Lung microvascular endothelial cell (primary cell): ENCODE data around the gene CACNA1I. TPM values are rescaled to one million over a fixed set of nuclear protein-coding genes. Genes with fewer than 3 reads are reported as not detected.

Source experiments
- DNase-seq, 2 donors: peaks; one replicate each; pipeline versions ENCODE4 v3.0.0 to v3.0.0-alpha.2; 2010; ENCODE audit warnings: low read depth in 2 of 2
- total RNA-seq: library from RNA; depleted of rRNA; stranded (reverse); fragments of >200 nt; gene quantifications from 2 replicates; pipeline ENCODE4 v1.2.1, GENCODE V29; 2014

CACNA1I gene
- total RNA-seq, 1 donor from 2014 or later, result not detected

DNA sequence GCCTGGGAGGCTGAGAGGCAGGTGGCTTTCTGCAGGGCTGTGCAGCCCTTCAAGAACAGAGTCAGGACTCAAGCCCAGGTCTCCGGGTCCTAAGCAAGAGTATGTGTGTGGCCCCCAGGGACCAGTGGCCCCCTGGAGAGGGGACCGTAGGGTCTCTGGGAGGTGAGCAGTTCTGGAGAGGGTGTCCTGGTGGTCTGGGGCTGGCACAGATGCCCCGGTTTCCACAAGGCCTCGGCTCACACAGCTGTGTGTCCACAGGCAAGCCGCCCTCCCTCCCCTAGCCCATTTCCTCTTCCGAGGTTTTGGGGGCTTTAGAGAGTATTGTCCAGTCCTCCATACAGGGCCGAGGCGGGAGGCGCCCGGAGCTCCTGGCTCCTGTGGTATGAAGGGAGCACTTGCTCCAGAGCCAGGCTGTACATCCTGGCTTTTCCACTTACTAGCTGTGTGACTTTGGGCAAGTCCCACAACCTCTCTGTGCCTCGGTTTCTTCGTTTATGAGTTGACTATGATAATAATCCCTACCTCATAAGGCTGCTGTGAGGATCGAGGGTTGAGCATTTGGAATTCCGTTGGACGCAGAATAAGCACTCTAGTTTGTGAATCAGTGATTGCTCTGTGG, 34.6 kb upstream of the CACNA1I start:
- no peak for DNase-seq

DNA sequence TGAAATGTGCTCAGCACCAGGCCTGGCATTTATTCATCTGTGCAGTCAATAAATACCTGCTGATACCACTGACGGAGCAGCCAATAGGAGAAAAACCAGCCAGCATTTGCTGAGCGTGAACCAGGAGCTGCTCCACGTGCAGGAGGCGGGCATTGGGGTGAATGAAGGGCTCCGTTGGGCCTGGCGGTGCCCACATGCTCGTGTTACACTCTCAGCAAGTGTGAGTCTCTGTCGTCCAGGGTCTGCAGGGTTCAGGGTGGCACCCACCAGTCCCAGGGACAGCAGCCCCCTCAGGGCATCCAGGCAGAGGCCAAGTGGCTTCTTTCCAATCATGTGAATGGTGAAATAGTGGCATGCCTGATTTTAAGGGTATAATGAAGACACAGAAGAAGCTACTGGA, 33.8 kb upstream of the CACNA1I start:
- DNase-seq, result no peak

GRCh38 chr22:39537975-39538374, 32.6 kb upstream of the CACNA1I start:
- DNase-seq, result no peak

DNA sequence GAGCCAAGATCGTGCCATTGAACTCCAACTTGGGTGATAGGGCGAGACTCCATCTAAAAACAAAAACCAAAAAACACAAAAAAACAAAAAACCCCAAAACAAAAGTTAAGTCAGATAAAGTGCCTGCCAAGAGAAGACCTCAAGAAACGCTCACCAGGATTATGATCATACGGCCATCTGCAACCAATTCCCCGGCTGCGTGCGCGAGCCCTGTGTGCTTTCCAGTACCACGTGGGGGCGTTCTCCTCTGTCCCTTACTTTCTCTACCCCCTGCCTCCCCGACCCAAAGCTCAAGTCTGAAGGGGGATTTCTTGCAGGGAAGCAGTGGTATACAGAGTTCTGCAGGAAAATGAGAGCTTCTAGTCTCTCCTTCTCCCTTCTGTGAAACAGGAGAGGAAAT, 27.5 kb upstream of the CACNA1I start:
- peak; percentile 40 to 41 for DNase-seq

DNA sequence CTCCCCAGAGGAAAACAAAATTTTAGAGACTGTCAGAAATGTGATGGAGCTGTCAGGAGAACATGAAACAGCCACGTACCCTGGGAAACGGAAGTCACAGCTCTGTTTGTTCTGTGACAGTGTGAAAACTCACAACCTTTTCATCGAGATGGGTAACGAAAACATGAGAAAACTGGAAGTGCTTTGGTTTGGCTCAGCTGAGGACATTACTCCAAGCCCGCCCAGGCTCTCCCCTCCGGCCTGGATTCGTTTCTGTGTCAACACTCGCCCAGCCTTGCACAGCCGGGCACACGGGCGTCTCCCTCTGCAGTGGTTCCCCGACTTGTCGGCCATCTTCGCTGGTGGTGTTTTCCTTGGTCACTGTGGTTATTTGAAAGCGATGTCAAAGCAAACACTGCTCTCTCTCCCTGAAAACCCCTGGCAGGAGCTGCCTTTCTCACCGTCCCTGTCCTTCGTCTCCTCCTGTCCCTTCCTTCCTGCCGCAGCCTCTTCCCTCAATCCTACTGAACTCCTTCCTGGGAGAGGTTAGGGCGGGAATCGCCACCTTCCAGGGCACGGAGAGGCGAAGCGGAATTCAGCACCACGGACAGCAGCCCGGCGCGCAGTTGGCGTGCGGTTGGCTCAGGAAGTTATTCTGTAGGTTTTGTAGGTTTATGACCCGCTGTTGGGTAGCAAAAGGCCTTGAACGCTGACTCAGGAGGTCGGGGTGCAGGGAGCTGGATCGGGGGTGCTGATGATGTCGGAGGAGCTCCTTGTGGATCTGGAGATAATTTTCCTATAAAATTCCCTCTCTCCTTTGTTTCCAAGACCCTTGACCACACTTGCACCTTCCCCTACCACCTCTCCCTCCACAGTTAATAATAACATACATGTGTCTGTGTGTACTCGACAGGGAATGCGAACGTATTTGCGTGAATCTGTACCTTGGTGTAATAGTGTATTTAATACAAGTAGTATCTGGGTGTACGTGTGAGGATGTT, 24.9 kb upstream of the CACNA1I start:
- peak; percentile 41 to 45 for DNase-seq

- DNase-seq, result peak in 1 of 2 donors; percentile 27
Measured at GRCh38 chr22:39546889-39547586, 23.5 kb upstream of the CACNA1I start.

DNA sequence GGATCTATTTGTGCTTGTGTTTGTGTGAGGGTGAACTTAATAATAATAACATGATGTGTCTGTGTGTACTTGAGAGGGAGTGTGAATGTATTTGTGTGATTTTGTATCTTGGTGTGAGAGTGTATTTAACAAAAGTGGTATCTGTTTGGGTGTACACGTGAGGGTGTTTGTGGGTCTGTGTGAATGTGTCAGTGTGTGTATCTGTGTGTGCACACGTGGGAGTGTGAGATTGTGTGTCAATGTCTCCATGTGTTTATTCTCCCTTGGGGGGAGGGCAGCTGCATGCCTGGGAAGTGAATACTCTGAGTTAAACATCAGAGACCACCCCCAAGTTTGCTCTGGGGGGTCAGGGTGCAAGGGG, 23.0 kb upstream of the CACNA1I start:
- DNase-seq, result no peak

DNA sequence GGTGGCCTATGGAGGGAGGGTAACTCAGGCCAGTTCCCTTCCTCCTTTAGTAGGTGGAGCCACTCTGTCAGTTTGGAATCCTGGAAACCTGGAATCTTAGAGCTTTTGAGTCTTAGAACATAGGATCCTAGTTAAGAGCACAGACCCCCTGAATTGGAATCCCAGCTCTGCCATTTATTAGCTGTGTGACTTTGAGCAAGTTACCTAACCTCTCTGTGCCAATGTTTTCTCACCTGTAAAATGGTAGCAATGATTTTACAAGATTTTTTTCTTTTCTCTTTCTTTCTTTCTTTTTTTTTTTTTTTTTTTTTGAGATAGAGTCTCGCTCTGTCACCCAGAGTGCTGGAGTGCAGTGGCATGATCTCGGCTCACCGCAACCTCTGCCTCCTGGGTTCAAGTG, 17.1 kb upstream of the CACNA1I start:
- no peak for DNase-seq

GRCh38 chr22:39554151-39554550, 16.4 kb upstream of the CACNA1I start:
- no peak for DNase-seq

DNA sequence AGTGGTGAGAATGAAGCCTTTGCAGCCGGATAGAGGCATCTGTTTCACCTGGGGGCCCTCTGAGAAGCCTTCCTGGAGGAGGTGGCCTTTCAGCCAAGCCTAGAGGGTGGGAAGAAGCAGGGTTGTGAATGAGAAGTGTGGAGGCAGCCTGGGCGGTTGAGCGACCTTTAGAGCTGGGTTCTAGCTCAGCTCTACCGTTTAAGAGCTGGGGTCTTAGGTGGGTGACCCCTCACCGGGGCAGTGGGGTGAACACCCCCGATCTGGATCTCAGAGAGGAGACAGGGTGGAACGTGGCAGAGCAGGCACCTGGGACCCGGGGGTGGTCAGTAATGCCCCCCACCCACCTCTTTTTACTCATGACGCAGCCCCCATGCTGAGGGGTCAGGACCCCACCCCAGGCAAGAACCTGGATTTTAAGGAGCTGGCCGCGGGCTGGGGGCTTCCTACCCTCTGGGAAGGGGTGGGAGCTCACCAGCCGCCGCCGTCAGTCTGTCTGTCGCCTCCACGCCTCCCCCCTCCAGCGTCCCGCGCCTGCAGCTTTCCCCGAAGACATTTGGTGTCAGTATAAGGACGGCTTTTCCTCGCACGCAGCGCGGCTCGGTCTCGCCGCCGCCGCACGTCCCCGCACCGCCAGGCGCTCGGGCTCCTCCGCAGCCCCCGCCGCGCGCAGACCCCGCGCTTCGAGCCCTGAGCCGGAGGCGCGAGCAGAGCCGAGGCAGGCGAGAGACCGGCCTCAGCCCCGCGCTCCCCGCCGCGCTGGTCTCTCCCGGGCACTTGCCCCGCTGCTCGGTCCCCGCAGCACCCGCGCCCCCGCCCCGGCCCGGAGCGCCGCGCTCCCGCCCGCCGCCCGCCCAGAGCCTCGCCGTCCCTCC, 13.3 kb upstream of the CACNA1I start:
- DNase-seq, result peak in 1 of 2 donors; percentile 21

DNA sequence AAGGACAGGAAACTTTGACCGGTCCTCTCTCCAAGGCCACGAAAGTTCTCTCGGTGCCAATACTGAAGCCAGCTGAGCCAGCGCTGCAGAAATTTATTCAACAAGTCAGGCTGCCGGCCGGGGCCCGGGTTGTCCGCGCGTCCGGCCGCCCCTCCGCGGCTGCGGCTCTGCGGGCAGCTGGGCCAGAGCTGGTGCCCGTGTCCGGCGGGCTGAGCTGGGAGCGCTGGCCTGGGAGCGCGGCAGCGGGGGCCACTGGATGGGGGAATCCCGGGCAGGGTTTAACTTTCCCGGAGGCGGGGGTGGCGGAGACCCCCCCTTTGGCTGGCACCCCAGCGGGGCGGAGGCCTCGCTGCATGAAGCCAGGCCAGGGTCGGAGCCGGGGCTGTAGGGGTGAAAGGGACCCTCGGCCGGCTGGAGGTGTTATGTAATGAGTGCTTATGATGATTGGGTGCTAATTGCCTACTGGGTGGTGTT, 12.3 kb upstream of the CACNA1I start:
- no peak for DNase-seq

DNA sequence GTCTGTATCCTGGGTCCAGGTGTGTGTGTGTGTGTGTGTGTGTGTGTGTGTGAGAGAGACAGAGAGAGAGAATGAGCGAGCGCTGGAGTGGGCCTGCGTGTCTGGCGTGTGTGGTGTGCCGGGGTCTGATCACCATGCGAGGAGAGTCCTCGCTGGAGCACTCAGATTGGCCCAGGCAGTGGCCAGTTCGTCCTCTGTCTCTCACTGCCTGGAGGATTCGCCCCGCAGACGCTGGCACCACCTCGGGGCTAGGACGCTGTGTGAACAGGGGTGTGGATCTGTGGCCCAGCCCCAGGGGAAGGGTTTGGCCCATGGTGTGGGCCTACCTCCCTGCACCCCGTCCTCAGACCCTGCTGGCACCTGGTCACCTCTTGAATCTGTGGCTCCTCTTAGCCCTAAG, 11.6 kb upstream of the CACNA1I start:
- DNase-seq, result no peak

- DNase-seq, result peak in 1 of 2 donors; percentile 15
Measured at GRCh38 chr22:39559456-39560105, 11.0 kb upstream of the CACNA1I start.

- DNase-seq, result no peak
Measured at GRCh38 chr22:39560127-39560526, 10.4 kb upstream of the CACNA1I start.

- no peak for DNase-seq
Measured at GRCh38 chr22:39562839-39563489, 7.6 kb upstream of the CACNA1I start.

DNA sequence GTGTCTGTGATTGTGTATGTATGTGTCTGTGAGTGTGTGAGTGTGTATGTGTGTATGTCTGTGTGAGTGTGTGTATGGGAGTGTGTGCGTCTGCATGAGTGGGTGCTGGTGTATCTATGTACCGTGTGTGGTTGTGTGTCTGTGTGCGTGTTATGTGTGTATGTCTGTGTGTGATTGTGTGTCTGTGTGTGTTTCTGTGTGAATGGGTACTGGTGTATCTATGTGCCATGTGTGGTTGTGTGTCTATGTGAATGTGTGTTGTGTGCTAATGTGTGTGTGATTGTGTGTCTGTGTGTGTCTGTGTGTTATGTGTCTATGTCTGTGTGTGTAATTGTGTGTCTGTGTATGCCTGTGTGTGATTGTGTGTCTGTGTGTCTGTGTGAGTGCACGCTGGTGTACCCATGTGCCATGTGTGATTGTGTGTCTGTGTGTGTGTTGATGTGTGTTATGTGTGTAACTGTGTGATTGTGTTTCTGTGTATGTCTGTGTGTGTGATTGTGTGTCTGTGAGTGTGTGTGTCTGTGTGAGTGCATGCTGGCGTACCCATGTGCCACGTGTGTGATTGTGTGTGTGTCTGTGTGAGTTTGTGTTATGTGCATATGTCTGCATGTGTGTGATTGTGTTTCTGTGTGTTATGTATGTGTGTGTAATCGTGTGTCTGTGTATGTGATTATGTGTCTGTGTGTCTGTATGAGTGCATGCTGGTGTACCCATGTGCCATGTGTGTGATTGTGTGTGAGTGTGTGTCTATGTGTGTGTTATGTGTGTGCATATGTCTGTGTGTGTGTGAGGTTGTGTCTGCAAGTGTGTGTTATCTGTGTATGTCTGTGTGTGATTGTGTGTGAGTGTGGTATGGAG, 6.8 kb upstream of the CACNA1I start:
- DNase-seq, result no peak

- DNase-seq, result no peak
Measured at GRCh38 chr22:39565414-39565944, 5.1 kb upstream of the CACNA1I start.

- DNase-seq, result no peak
Measured at GRCh38 chr22:39567135-39567946, 3.2 kb upstream of the CACNA1I start.
